Measurements from ENCODE around the gene PIK3R2. TPM values are rescaled to one million over a fixed set of nuclear protein-coding genes. Genes with fewer than 3 reads are reported as not detected.
A peak's percentile ranks its signal among the peaks of the same experiment; 100 is the strongest.

The PIK3R2 gene
- total and polyA plus RNA-seq, 2 of the 13 experiments (the other 11 are each of a cell fraction or from before 2014, with no cell fraction given) = 18.6 to 25.3 TPM

GRCh38 chr19:18203863-18204393 is 51.0 kb downstream of the PIK3R2 start, which contains the start of gene RAB3A (continued):
- TF ChIP-seq PRDM4 (CRISPR knock-in tag; IDR thresholded peaks at IDR 0.05; ENCODE audit: borderline replicate concordance) (no peak), ZNF180 (CRISPR knock-in tag; IDR thresholded peaks at IDR 0.05; ENCODE audit: borderline replicate concordance, low read depth) (no peak), ETS1 (CRISPR knock-in tag; IDR thresholded peaks at IDR 0.05) (no peak), IRF1 (CRISPR knock-in tag; IDR thresholded peaks at IDR 0.05; ENCODE audit: low read depth) (no peak), DZIP1 (CRISPR knock-in tag; IDR thresholded peaks at IDR 0.05) (no peak), ZNF138 (CRISPR knock-in tag; IDR thresholded peaks at IDR 0.05; ENCODE audit: low read depth) (peak; percentile 9; the same call in 1 of the 2 replicates), HOMEZ (CRISPR knock-in tag; IDR thresholded peaks at IDR 0.05; ENCODE audit: low read depth) (no peak), ZNF614 (CRISPR knock-in tag; IDR thresholded peaks at IDR 0.05; ENCODE audit: borderline replicate concordance) (peak; percentile 19; the same call in 1 of the 2 replicates), EEA1 (CRISPR knock-in tag; IDR thresholded peaks at IDR 0.05; ENCODE audit: borderline replicate concordance) (no peak), ZNF713 (CRISPR knock-in tag; IDR thresholded peaks at IDR 0.05) (no peak), PITX1 (CRISPR knock-in tag; IDR thresholded peaks at IDR 0.05) (no peak), CREB3 (CRISPR knock-in tag; IDR thresholded peaks at IDR 0.05) (no peak), SIN3B (IDR thresholded peaks at IDR 0.05; ENCODE audit: low read length) (no peak), NFRKB (IDR thresholded peaks at IDR 0.05) (no peak), NFE2L1 (CRISPR knock-in tag; IDR thresholded peaks at IDR 0.05; ENCODE audit: borderline replicate concordance) (no peak), AKAP8 (CRISPR knock-in tag; IDR thresholded peaks at IDR 0.05) (no peak), SNAPC5 (CRISPR knock-in tag; IDR thresholded peaks at IDR 0.05; ENCODE audit: borderline replicate concordance) (no peak), TOPORS (CRISPR knock-in tag; IDR thresholded peaks at IDR 0.05) (no peak), ZNF615 (CRISPR knock-in tag; IDR thresholded peaks at IDR 0.05; ENCODE audit: borderline replicate concordance) (no peak), BRD4 (CRISPR knock-in tag; IDR thresholded peaks at IDR 0.05) (no peak), ZNF850 (CRISPR knock-in tag; conservative IDR thresholded peaks at IDR 0.05) (no peak)
